ENCODE results near the gene CAMK4.

GRCh38 chr5:111383288-111383970 lies 159.2 kb downstream of the CAMK4 start:
- TF ChIP-seq POLR2A (IDR thresholded peaks at IDR 0.05; ENCODE audit: low read depth, low read length) (no peak), TAF1 (IDR thresholded peaks at IDR 0.05; ENCODE audit: borderline replicate concordance, low read depth, low read length) (no peak)
